Prostate gland (tissue), 2 donors: ENCODE measurements around the gene SLC12A5. TPM values are rescaled to one million over a fixed set of nuclear protein-coding genes. Genes with fewer than 3 reads are reported as not detected.
"Not testable (repeated sequence)": the region's sequence is repeated elsewhere in the genome, so short reads cannot be mapped to it uniquely, and the experiment has no call there.

Experiments
- DNase-seq: peaks from one replicate; pipeline ENCODE4 v3.0.0-alpha.2; 2019; ENCODE audit warnings: low spot score
- H3K27ac ChIP-seq, 2 donors: fragments of 200-600 bp; sonication (generic); 2 replicates each; pipeline ENCODE4 v1.5.1; 2017 to 2019
- H3K27me3 ChIP-seq: fragments of 200-600 bp; sonication (generic); replicated peaks from 2 replicates; pipeline ENCODE4 v1.5.1; 2019; ENCODE audit not compliant: insufficient read depth
- H3K36me3 ChIP-seq, 2 donors: fragments of 200-600 bp; sonication (generic); 1 replicate in 1 of 2; 2 replicates in 1 of 2; pipeline versions ENCODE4 v1.5.1 to v1.8.1; 2017 to 2019
- H3K4me1 ChIP-seq: fragments of 200-600 bp; sonication (generic); replicated peaks from 2 replicates; pipeline ENCODE4 v1.5.1; 2019
- H3K4me3 ChIP-seq, 2 donors: fragments of 200-600 bp; sonication (generic); 2 replicates each; pipeline ENCODE4 v1.5.1; 2017 to 2019
- H3K9me3 ChIP-seq: fragments of 200-600 bp; sonication (generic); 2 replicates; pipeline ENCODE4 v1.5.1; 2017
- POLR2A ChIP-seq: fragments of 450-650 bp; IDR thresholded peaks from one replicate; pipeline ENCODE4 v1.6.1; 2016; ENCODE audit warnings: antibody characterized with exemption, mild to moderate bottlenecking
- POLR2AphosphoS5 ChIP-seq: sonication (generic); formaldehyde crosslinking; IDR thresholded peaks from one replicate; pipeline ENCODE4 v1.6.1; 2017; ENCODE audit warnings: antibody characterized with exemption
- WGBS: methylation state at CpG from one replicate; pipeline ENCODE4 v1.1.5; 2018; 5-methylcytosine and 5-hydroxymethylcytosine counted together
- intact Hi-C: fragments of 100-400 bp; cut with DNase I; formaldehyde crosslinking; loops from one replicate; pipeline ENCODE4 v1.14.2; 2022
- total RNA-seq, 2 donors: library from RNA; depleted of rRNA; stranded (reverse); fragments of >200 nt; gene quantifications; one replicate each; pipeline ENCODE4 v1.1.0, GENCODE V29; 2016
- TF ChIP-seq, protein P1 (sequence below), 4 experiments: fragments of 200-600 bp in 2 of 4; fragments of 450-650 bp in 2 of 4; sonication (generic) in 2 of 4; IDR thresholded peaks; 1 replicate in 3 of 4; 2 replicates in 1 of 4; pipeline ENCODE4 v1.5.1; 2016 to 2019; ENCODE audit warnings: antibody characterized with exemption in 4 of 4, mild to moderate bottlenecking in 2 of 4, moderate library complexity in 2 of 4

The SLC12A5 gene
- total RNA-seq, 2 donors from 2014 or later: 3.6 TPM; not detected in 1

DNA sequence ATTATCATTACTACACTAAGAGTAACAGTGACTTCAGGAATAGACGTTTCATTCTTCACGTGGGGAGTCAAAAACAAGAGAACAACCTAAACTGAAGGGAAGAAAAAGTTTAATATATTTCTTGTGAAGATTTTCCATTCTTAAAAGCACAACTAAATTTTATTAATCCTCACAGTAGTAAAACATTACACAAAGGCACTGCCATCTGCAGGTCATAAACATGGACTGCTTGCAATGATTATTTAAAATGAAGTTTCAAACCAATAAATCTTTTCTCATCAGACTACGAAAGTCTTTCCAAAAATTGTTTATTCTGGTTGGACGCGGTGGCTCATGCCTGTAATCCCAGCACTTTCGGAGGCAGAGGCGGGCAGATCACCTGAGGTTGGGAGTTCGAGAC lies 58.1 kb downstream of the SLC12A5 start:
- TF ChIP-seq, protein P1, sequence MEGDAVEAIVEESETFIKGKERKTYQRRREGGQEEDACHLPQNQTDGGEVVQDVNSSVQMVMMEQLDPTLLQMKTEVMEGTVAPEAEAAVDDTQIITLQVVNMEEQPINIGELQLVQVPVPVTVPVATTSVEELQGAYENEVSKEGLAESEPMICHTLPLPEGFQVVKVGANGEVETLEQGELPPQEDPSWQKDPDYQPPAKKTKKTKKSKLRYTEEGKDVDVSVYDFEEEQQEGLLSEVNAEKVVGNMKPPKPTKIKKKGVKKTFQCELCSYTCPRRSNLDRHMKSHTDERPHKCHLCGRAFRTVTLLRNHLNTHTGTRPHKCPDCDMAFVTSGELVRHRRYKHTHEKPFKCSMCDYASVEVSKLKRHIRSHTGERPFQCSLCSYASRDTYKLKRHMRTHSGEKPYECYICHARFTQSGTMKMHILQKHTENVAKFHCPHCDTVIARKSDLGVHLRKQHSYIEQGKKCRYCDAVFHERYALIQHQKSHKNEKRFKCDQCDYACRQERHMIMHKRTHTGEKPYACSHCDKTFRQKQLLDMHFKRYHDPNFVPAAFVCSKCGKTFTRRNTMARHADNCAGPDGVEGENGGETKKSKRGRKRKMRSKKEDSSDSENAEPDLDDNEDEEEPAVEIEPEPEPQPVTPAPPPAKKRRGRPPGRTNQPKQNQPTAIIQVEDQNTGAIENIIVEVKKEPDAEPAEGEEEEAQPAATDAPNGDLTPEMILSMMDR (IDR thresholded peaks at IDR 0.05): peak in 3 of 4 experiments; percentile 27 to 47 (median 30)
- TF ChIP-seq POLR2A: no peak
- peak; percentile 4 for TF ChIP-seq POLR2AphosphoS5
- H3K27ac ChIP-seq: peak overlapping the region in 1 of 2 donors; percentile 97
- peaks cover 8% of the 10 kb centered on the region for H3K4me1 ChIP-seq
- no peak for DNase-seq
- H3K9me3 ChIP-seq: no peaks in the 10 kb centered on the region
- no peaks in the 10 kb centered on the region for H3K27me3 ChIP-seq
- 30% methylated on average over 8 of the region's 8 CpGs for WGBS
- no peak overlapping the region for H3K4me3 ChIP-seq
- H3K36me3 ChIP-seq: no peaks in the 10 kb centered on the region
- intact Hi-C loops: loop anchor here (10.0 kb wide), 1 partner anchor 62 kb away; the partner anchor contains the start of gene SLC12A5

DNA sequence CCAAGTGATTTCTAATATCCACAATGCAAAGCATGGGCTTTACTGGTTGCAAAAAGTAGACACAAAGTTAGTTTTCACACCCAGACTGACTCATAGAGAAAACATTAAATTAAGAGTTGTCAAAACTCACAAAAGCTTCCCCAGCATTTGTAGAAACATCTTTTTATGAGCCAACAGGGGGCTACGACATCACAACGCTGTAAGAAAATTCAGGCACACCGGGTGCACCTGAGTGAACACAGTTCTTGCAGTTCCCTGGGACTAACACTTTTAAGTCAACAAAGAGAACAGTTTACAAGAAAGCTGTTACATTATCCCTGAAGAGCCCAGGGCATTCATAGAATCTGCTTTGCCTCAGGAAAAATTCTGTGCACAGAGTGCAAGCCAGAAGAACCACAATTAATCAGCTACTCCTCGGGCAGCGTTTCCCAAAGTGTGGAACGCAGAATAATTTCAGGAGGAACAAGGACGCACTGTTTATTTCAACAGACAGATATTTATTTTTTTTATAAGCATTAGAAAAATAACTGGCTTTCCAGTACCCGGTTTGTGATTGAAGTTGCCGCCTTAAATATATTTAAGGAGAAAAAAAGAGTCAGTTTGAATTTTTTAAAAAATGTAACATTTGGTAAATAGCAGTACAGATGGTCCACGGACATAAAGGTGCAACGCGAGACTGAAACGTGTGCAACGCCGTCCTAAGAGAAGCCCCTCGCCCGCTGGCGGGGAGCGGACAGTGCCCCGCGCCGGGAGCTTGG lies 59.6 kb downstream of the SLC12A5 start:
- TF ChIP-seq POLR2AphosphoS5: no peak
- TF ChIP-seq, protein P1 (IDR thresholded peaks at IDR 0.05): no peak
- no peak for TF ChIP-seq POLR2A
- peak overlapping the region; percentile 97 for H3K27ac ChIP-seq
- no peaks in the 10 kb centered on the region for H3K27me3 ChIP-seq
- no peaks in the 10 kb centered on the region for H3K9me3 ChIP-seq
- peak overlapping the region; percentile 71 to 81 for H3K4me3 ChIP-seq
- DNase-seq: no peak
- peaks cover 8% of the 10 kb centered on the region for H3K4me1 ChIP-seq
- WGBS: 3% methylated on average over 22 of the region's 22 CpGs
- intact Hi-C loops: loop anchor here (10.0 kb wide), 1 partner anchor 64 kb away; the partner anchor contains the start of gene SLC12A5
- no peaks in the 10 kb centered on the region for H3K36me3 ChIP-seq

DNA sequence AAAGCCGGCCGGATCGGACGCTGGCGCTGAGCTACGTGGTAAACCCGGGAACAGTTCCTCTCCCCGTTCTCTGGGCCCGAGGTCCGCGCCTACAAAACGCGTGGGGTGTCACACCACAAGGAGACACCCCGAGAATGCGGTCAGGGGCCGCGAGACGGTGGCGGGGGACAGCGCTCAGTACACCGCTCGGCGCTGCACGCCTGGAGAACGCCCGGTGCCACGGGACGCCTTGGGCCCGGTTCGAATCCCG lies 60.1 kb downstream of the SLC12A5 start:
- Histone ChIP-seq H3K36me3 (no peaks in the 10 kb centered on the region), H3K4me3 (peak overlapping the region; percentile 71 to 81), H3K9me3 (no peaks in the 10 kb centered on the region), H3K27ac (peak overlapping the region; percentile 97), H3K27me3 (no peaks in the 10 kb centered on the region), H3K4me1 (peaks cover 8% of the 10 kb centered on the region)
- 0% methylated on average over 13 of the region's 31 CpGs for WGBS
- TF ChIP-seq POLR2AphosphoS5 (no peak), POLR2A (no peak)
- TF ChIP-seq, protein P1 (IDR thresholded peaks at IDR 0.05): no peak
- intact Hi-C loops: loop anchor here (10.0 kb wide), 1 partner anchor 64 kb away; the partner anchor contains the start of gene SLC12A5
- DNase-seq: no peak

DNA sequence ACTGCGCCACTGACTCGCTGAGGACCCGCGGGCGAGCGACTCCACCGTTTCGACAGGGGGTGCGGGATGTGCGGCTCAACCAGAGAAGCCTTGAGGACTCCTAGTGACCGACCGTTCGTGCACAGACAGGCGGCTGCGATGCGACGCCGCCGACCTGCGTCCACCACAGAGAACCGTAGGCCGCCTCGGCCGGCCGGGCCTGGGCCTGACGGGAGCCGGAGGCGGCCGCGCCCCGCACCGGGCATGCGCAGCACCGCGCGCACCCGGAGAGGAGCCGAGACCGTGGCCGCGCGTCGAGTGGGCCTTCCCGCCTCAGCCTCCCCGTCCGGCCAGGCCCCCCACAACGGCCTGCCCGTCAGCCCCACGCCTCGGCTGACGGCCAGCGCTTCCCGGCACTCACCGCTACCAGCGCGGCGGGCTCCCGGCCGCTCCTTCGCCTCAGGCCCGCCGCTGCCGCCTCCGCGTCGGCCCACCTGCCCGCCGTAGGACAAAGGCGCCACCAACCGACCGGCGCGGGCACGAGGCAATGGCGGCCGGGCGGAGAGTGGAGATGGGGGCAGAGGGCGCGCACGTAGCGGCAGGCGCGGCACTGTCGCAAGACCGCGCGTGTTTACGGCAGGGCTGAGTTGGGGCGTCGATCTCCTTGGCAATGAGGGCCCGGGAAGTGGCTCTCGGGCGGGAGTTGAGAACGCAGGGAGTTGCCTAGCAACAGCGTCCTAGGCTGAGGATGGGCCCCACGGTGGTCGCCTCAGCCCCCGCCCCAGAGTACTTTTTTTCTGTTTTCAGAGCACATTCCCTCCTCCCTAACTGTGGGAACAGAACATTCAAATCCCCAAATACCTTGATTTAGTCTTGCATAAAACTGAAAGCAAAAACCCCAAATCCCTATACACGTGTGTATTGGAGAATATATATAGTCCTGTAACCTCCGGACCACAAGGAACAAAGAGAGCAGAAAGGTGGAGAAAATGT lies 60.7 kb downstream of the SLC12A5 start, which contains the start of gene NCOA5:
NCOA5 (minus strand) TSS at position 546 of the 972 bp plus-strand sequence. CDS start 10,538 bp downstream, outside the sequence.
- Histone ChIP-seq H3K27ac (peak within 1 kb of the TSS; percentile 97), H3K4me3 (peak within 1 kb of the TSS; percentile 71 to 81), H3K9me3 (no peaks in the 10 kb centered on the region), H3K4me1 (peaks cover 8% of the 10 kb centered on the region), H3K36me3 (no peaks in the 10 kb centered on the region), H3K27me3 (no peaks in the 10 kb centered on the region)
- WGBS: 0% methylated on average over 24 of the region's 100 CpGs
- intact Hi-C loops: loop anchor here (10.0 kb wide), 1 partner anchor 65 kb away; the partner anchor contains the start of gene SLC12A5
- peak; percentile 96 for DNase-seq
- TF ChIP-seq POLR2A (peak; percentile 67), POLR2AphosphoS5 (peak; percentile 92)
- TF ChIP-seq, protein P1 (IDR thresholded peaks at IDR 0.05): peak in 3 of 4 experiments; percentile 48 to 49 (median 49)

DNA sequence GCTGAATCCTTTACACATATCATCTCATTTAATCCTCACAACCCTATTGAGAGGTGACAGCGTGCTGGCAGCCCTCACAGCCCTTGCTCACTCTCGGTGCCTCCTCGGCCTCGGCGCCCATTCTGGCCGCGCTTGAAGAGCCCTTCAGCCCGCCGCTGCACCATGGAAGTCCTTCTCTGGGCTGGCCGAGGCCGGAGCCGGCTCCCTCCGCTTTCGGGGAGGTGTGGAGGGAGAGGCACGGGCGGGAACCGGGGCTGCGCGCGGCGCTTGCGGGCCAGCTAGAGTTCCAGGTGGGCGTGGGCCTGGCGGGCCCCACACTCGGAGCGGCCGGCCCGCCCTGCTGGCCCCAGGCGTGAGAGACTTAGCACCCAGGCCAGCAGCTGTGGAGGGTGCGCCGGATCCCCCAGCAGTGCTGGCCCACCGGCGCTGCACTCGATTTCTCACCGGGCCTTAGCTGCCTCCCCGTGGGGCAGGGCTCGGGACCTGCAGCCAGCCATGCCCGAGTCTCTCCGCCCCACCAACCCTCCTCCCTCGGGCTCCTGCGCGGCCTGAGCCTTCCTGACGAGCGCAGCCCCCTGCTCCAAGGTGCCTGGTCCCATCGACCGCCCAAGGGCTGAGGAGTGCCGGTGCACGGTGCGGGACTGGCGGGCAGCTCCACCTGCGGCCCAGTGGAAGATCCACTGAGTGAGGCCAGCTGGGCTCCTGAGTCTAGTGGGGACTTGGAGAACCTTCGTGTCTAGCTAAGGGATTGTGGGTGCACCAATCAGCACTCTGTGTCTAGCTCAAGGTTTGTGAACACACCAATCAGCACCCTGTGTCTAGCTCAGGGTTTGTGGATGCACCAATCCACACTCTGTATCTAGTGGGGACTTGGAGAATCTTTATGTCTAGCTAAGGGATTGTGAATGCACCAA lies 62.9 kb downstream of the SLC12A5 start:
- 97% methylated on average over 52 of the region's 52 CpGs for WGBS
- H3K27ac ChIP-seq, DNase-seq, H3K27me3 ChIP-seq, intact Hi-C loops, H3K4me3 ChIP-seq, H3K4me1 ChIP-seq, H3K36me3 ChIP-seq, H3K9me3 ChIP-seq: not testable (repeated sequence)
